ENCODE data around the gene TMEM108. TPM values are rescaled to one million over a fixed set of nuclear protein-coding genes. Genes with fewer than 3 reads are reported as not detected.

TMEM108 gene
- total and polyA plus RNA-seq, 5 donors from 2014 or later, result 0.11 TPM; not detected in 4

DNA sequence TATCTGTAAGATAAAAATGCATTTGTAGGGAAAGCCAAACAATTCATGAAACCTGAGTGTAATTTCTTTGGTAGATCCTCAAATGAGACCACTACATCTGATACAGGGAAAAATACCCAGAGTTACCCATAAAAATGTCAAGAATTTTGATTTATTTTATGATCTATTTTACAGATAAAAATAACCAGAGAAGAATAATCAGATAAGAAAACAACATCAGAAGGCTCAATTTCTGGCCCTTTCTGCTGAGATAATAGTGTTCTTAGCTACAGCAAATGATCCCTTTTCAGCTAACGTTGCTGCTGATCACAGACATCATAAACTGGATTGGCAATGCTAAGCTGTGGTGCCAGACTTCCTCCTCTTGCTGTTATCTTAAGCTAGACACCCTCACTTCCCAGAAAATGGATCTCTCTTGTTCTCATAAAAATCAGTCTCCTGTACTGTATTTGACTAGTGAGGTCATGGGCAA, 21.3 kb upstream of the TMEM108 start:
- H3K4me3 ChIP-seq (ENCODE audit: low read depth, low read length), result no peak overlapping the region
- H3K27me3 Mint-ChIP-seq, result peaks cover 7% of the 10 kb centered on the region

DNA sequence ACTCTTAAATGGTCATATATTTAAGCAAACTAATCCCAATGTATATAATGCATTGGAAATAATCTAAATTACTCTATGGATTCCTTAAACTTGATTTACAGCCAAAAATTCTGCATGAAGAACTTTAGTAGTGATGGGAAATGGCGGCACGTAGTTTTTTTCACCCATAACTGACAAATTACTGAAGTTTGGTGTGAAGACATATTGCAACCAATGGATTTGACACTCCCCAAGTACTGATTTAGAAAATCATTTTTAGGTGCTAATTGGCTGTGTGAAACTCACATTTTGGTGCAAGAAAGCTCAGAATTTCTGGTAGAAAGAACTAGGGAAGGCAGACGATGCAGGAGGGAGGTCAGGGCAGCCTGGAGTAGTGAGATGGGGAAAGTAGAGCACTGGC, 19.3 kb upstream of the TMEM108 start:
- no peaks in the 10 kb centered on the region for H3K4me1 Mint-ChIP-seq
- Histone ChIP-seq H3K27me3 (ENCODE audit: control insufficient read depth, insufficient read depth, low read length) (no peaks in the 10 kb centered on the region), H3K9me3 (ENCODE audit: control insufficient read depth in 2 of 2, low read length in 2 of 2) (no peaks in the 10 kb centered on the region), H3K4me1 (ENCODE audit: control insufficient read depth, insufficient read depth, low read length, poor library complexity, severe bottlenecking) (no peaks in the 10 kb centered on the region), H3K27ac (ENCODE audit: insufficient read depth, low read length, poor library complexity, severe bottlenecking) (no peak overlapping the region), H3K36me3 (ENCODE audit: control insufficient read depth, insufficient read depth, low read length) (no peaks in the 10 kb centered on the region), H3K4me3 (ENCODE audit: low read depth, low read length) (no peak overlapping the region)
- peaks cover 7% of the 10 kb centered on the region for H3K27me3 Mint-ChIP-seq
- ATAC-seq (ENCODE audit: low read depth in 2 of 2) (no peak), DNase-seq (no peak)
- H3K4me3 Mint-ChIP-seq, result no peak overlapping the region
- H3K27ac Mint-ChIP-seq, result no peak overlapping the region
- no peaks in the 10 kb centered on the region for H3K36me3 Mint-ChIP-seq
- peaks cover 0 to 2% (median 0%) of the 10 kb centered on the region in 7 donors for H3K9me3 Mint-ChIP-seq

More for the DNA sequence above, 21.3 kb upstream of the TMEM108 start:
- H3K4me1 Mint-ChIP-seq, result no peaks in the 10 kb centered on the region
- H3K36me3 Mint-ChIP-seq, result no peaks in the 10 kb centered on the region
- H3K27me3 ChIP-seq (ENCODE audit: control insufficient read depth, insufficient read depth, low read length), result no peaks in the 10 kb centered on the region
- no peak overlapping the region for H3K27ac ChIP-seq (ENCODE audit: insufficient read depth, low read length, poor library complexity, severe bottlenecking)
- H3K4me1 ChIP-seq (ENCODE audit: control insufficient read depth, insufficient read depth, low read length, poor library complexity, severe bottlenecking), result no peaks in the 10 kb centered on the region
- DNase-seq (no peak), ATAC-seq (ENCODE audit: low read depth in 2 of 2) (no peak)
- no peaks in the 10 kb centered on the region for H3K9me3 ChIP-seq (ENCODE audit: control insufficient read depth in 2 of 2, low read length in 2 of 2)
- H3K27ac Mint-ChIP-seq, result no peak overlapping the region
- no peaks in the 10 kb centered on the region for H3K36me3 ChIP-seq (ENCODE audit: control insufficient read depth, insufficient read depth, low read length)
- H3K9me3 Mint-ChIP-seq, result peaks cover 0 to 6% (median 3%) of the 10 kb centered on the region in 7 donors
- no peak overlapping the region for H3K4me3 Mint-ChIP-seq

DNA sequence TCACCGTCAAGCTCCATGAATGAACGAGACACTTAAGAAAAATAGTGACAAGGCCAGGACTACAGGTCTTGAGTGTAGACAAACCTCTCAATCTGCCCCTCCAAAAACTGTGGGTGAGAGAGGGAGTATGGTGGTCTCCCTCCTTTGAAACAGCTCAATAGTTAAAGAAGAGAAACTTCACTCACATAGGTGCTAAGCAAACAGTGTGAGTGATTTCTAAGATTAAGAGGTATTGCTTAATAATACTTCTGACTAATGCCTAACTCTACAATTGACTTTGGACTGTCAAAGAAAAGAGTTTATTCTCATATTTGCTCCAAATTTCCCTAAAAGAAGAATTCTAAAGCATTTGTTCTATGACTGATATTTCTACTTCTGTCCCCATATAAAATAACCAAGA, 17.0 kb upstream of the TMEM108 start:
- peaks cover under 1% of the 10 kb centered on the region for H3K27me3 Mint-ChIP-seq
- Histone ChIP-seq H3K36me3 (ENCODE audit: control insufficient read depth, insufficient read depth, low read length) (no peaks in the 10 kb centered on the region), H3K4me3 (ENCODE audit: low read depth, low read length) (no peak overlapping the region), H3K27ac (ENCODE audit: insufficient read depth, low read length, poor library complexity, severe bottlenecking) (no peak overlapping the region), H3K4me1 (ENCODE audit: control insufficient read depth, insufficient read depth, low read length, poor library complexity, severe bottlenecking) (no peaks in the 10 kb centered on the region), H3K27me3 (ENCODE audit: control insufficient read depth, insufficient read depth, low read length) (no peaks in the 10 kb centered on the region), H3K9me3 (ENCODE audit: control insufficient read depth in 2 of 2, low read length in 2 of 2) (no peaks in the 10 kb centered on the region)
- no peak overlapping the region for H3K4me3 Mint-ChIP-seq
- H3K9me3 Mint-ChIP-seq, result peaks cover 0 to 4% (median 0%) of the 10 kb centered on the region in 7 donors
- H3K36me3 Mint-ChIP-seq, result no peaks in the 10 kb centered on the region
- no peak overlapping the region for H3K27ac Mint-ChIP-seq
- ATAC-seq (ENCODE audit: low read depth in 2 of 2) (no peak), DNase-seq (no peak)
- H3K4me1 Mint-ChIP-seq, result no peaks in the 10 kb centered on the region

DNA sequence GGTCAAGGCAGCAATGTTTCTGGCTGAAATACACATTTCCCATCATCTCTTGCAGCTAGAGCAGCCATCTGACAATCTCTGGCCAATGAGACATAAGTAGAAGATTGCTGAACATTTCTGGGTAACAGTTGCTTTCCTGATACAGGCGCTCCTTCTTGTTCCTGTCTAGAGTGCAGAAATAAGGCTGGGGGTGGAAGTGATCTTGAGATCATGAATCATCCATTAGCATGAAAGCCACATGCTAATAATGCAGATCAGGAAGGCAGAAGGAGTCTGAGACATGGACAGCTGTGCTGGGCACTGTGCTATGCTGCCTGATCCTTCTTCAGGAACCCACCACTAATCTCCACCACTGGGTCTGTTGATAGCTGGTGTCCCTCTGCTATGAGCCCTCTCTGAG, 14.8 kb upstream of the TMEM108 start:
- DNase-seq (no peak), ATAC-seq (ENCODE audit: low read depth in 2 of 2) (no peak)
- H3K27me3 ChIP-seq (ENCODE audit: control insufficient read depth, insufficient read depth, low read length), result peaks cover 2% of the 10 kb centered on the region
- no peaks in the 10 kb centered on the region for H3K36me3 ChIP-seq (ENCODE audit: control insufficient read depth, insufficient read depth, low read length)
- no peak overlapping the region for H3K4me3 Mint-ChIP-seq
- no peak overlapping the region for H3K27ac ChIP-seq (ENCODE audit: insufficient read depth, low read length, poor library complexity, severe bottlenecking)
- no peaks in the 10 kb centered on the region for H3K9me3 ChIP-seq (ENCODE audit: control insufficient read depth in 2 of 2, low read length in 2 of 2)
- H3K4me1 ChIP-seq (ENCODE audit: control insufficient read depth, insufficient read depth, low read length, poor library complexity, severe bottlenecking), result no peaks in the 10 kb centered on the region
- H3K27me3 Mint-ChIP-seq, result peaks cover 8% of the 10 kb centered on the region
- no peak overlapping the region for H3K27ac Mint-ChIP-seq
- peaks cover 0 to 5% (median 0%) of the 10 kb centered on the region in 7 donors for H3K9me3 Mint-ChIP-seq
- no peaks in the 10 kb centered on the region for H3K36me3 Mint-ChIP-seq
- H3K4me1 Mint-ChIP-seq, result no peaks in the 10 kb centered on the region
- H3K4me3 ChIP-seq (ENCODE audit: low read depth, low read length), result no peak overlapping the region

DNA sequence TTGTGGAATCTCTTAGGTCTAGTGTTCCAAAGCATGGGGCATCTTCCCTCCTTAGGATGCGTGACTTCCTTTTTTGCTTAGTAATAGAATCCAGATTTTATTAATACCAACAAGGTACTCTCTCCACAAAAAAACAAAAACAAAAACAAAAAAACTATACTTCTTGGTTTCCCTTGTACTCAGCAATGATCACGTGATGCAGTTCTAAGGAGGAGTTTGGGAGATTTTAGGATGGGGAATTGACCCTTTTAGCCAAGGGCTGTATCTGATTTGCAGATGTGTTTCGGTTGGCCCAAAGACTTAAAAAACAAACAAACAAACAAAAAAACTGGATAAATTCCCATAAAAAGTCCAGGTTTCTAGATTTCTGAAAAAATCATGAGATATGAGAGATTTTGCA, 12.6 kb upstream of the TMEM108 start:
- Mint-ChIP-seq H3K4me1 (no peaks in the 10 kb centered on the region), H3K27ac (no peak overlapping the region), H3K4me3 (no peak overlapping the region), H3K36me3 (no peaks in the 10 kb centered on the region), H3K9me3 (peaks cover 0 to 6% (median 0%) of the 10 kb centered on the region in 7 donors), H3K27me3 (peaks cover 27% of the 10 kb centered on the region)
- Histone ChIP-seq H3K36me3 (ENCODE audit: control insufficient read depth, insufficient read depth, low read length) (no peaks in the 10 kb centered on the region), H3K9me3 (ENCODE audit: control insufficient read depth in 2 of 2, low read length in 2 of 2) (no peaks in the 10 kb centered on the region), H3K27ac (ENCODE audit: insufficient read depth, low read length, poor library complexity, severe bottlenecking) (no peak overlapping the region), H3K27me3 (ENCODE audit: control insufficient read depth, insufficient read depth, low read length) (peaks cover 3% of the 10 kb centered on the region), H3K4me3 (ENCODE audit: low read depth, low read length) (no peak overlapping the region), H3K4me1 (ENCODE audit: control insufficient read depth, insufficient read depth, low read length, poor library complexity, severe bottlenecking) (no peaks in the 10 kb centered on the region)
- DNase-seq (no peak), ATAC-seq (ENCODE audit: low read depth in 2 of 2) (no peak)

DNA sequence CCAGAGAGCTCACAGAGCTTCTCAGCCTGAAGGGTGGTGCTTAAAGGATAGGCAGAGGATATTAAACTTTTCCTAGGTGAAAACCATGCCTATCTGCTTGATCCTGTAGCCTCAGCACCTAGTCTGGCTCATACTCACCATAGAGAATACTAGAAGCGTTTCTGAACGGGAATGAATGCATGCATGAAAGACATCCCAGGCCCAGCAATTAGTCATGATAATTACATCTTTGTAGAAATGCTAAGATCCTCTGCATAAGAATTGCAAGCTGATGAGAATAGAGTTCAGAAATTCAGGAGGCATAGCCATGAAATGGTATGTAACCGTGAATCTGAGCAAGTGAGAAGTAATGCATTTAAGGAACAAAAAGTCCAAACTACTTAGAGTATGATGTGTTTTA, 5.9 kb upstream of the TMEM108 start:
- Histone ChIP-seq H3K27me3 (ENCODE audit: control insufficient read depth, insufficient read depth, low read length) (peaks cover 19% of the 10 kb centered on the region), H3K27ac (ENCODE audit: insufficient read depth, low read length, poor library complexity, severe bottlenecking) (no peak overlapping the region), H3K4me1 (ENCODE audit: control insufficient read depth, insufficient read depth, low read length, poor library complexity, severe bottlenecking) (no peaks in the 10 kb centered on the region), H3K36me3 (ENCODE audit: control insufficient read depth, insufficient read depth, low read length) (no peaks in the 10 kb centered on the region), H3K9me3 (ENCODE audit: control insufficient read depth in 2 of 2, low read length in 2 of 2) (no peaks in the 10 kb centered on the region), H3K4me3 (ENCODE audit: low read depth, low read length) (no peak overlapping the region)
- Mint-ChIP-seq H3K27me3 (peaks cover 54% of the 10 kb centered on the region), H3K36me3 (no peaks in the 10 kb centered on the region), H3K9me3 (peaks cover 0 to 3% (median 0%) of the 10 kb centered on the region in 7 donors), H3K27ac (no peak overlapping the region), H3K4me3 (no peak overlapping the region), H3K4me1 (no peaks in the 10 kb centered on the region)
- ATAC-seq (ENCODE audit: low read depth in 2 of 2), result no peak
- no peak for DNase-seq

DNA sequence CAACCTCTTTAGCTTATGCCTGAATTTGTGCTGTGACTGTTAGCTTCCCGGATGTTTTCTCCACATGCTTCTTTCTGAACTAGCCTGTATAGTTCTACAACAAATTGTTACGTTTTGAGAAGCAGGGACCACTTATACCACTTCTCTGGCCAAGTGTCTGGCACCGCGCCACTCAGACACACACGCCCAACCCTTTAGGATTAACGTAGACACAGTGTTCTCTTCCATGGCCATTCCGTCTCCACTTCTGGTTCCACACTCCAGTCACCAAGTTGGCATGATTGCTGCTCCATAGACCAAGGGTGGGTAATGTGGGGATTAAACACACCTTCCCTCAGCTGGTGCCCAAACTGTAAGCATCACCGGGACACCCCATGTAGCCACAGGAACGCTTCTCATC, 755 bp upstream of the TMEM108 start:
- no peak overlapping the region for H3K4me3 ChIP-seq (ENCODE audit: low read depth, low read length)
- no peak overlapping the region for H3K27ac ChIP-seq (ENCODE audit: insufficient read depth, low read length, poor library complexity, severe bottlenecking)
- H3K9me3 ChIP-seq (ENCODE audit: control insufficient read depth in 2 of 2, low read length in 2 of 2), result no peaks in the 10 kb centered on the region
- H3K27me3 ChIP-seq (ENCODE audit: control insufficient read depth, insufficient read depth, low read length), result peaks cover 26% of the 10 kb centered on the region
- H3K4me3 Mint-ChIP-seq, result peak overlapping the region in 2 of 4 donors; percentile 37 to 41
- DNase-seq (no peak), ATAC-seq (ENCODE audit: low read depth in 2 of 2) (no peak)
- peaks cover 0 to 10% (median 3%) of the 10 kb centered on the region in 4 donors for H3K4me1 Mint-ChIP-seq
- no peak overlapping the region for H3K27ac Mint-ChIP-seq
- no peaks in the 10 kb centered on the region for H3K36me3 ChIP-seq (ENCODE audit: control insufficient read depth, insufficient read depth, low read length)
- H3K9me3 Mint-ChIP-seq, result peaks cover 0 to 2% (median 0%) of the 10 kb centered on the region in 7 donors
- H3K4me1 ChIP-seq (ENCODE audit: control insufficient read depth, insufficient read depth, low read length, poor library complexity, severe bottlenecking), result peaks cover 5% of the 10 kb centered on the region
- H3K36me3 Mint-ChIP-seq, result no peaks in the 10 kb centered on the region
- peaks cover 49% of the 10 kb centered on the region for H3K27me3 Mint-ChIP-seq

DNA sequence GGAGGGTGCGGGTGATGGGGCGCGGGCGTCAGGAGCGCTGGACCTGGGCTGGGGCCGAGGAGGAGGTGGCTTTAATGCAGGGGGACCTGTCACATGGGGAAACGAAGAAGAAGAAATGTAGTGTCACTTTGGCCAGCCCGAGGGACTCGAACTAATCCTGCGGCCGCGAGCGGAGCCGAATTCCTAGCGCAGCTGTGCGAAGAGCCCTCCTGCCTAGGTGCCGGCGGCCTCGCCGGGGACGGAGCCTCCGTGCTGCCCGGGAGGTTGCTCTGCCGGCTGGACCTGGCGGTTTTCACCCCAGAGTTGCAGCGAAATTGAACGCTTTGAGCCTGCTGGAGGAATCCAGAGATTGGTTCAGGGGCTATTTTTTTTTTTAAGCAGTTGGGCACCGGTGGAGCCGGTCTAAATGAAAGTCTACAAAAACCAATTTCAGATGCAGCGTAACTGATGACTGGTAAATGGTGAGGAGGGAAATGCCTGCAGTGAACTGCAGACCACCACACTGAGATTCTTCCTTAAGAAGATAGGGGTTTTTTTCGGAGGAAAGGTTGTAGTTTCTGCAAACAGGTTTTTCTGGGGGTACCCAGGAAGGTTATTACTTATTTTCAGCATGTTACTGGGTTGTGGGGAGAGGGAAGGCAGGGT, 662 bp downstream of the TMEM108 start:
- no peaks in the 10 kb centered on the region for H3K36me3 Mint-ChIP-seq
- no peaks in the 10 kb centered on the region for H3K36me3 ChIP-seq (ENCODE audit: control insufficient read depth, insufficient read depth, low read length)
- peaks cover 0 to 2% (median 0%) of the 10 kb centered on the region in 7 donors for H3K9me3 Mint-ChIP-seq
- peaks cover 0 to 10% (median 3%) of the 10 kb centered on the region in 4 donors for H3K4me1 Mint-ChIP-seq
- no peak overlapping the region for H3K27ac Mint-ChIP-seq
- peaks cover 5% of the 10 kb centered on the region for H3K4me1 ChIP-seq (ENCODE audit: control insufficient read depth, insufficient read depth, low read length, poor library complexity, severe bottlenecking)
- H3K27ac ChIP-seq (ENCODE audit: insufficient read depth, low read length, poor library complexity, severe bottlenecking), result no peak overlapping the region
- peak overlapping the region in 1 of 4 donors; percentile 15 for H3K4me3 Mint-ChIP-seq
- peaks cover 47% of the 10 kb centered on the region for H3K27me3 Mint-ChIP-seq
- H3K9me3 ChIP-seq (ENCODE audit: control insufficient read depth in 2 of 2, low read length in 2 of 2), result no peaks in the 10 kb centered on the region
- H3K4me3 ChIP-seq (ENCODE audit: low read depth, low read length), result no peak overlapping the region
- DNase-seq (no peak), ATAC-seq (ENCODE audit: low read depth in 2 of 2) (no peak)
- H3K27me3 ChIP-seq (ENCODE audit: control insufficient read depth, insufficient read depth, low read length), result peaks cover 26% of the 10 kb centered on the region

Data from CD4-positive, CD25-positive, alpha-beta regulatory T cell (primary cell).